ENCODE data around the gene EYA2. TPM values are rescaled to one million over a fixed set of nuclear protein-coding genes. Genes with fewer than 3 reads are reported as not detected.

Gene EYA2
- total RNA-seq, 2 experiments from 2014 or later = not detected

GRCh38 chr20:46895906-46896242 is 1.2 kb downstream of the EYA2 start:
- Mint-ChIP-seq H3K9me3 (no peaks in the 10 kb centered on the region), H3K27me3 (peaks cover 41% of the 10 kb centered on the region), H3K36me3 (ENCODE audit: low read depth) (no peaks in the 10 kb centered on the region), H3K27ac (no peak overlapping the region), H3K4me3 (no peak overlapping the region), H3K4me1 (ENCODE audit: low read depth) (no peaks in the 10 kb centered on the region)
- POLR2A ChIA-PET = no interaction called here
- DNase-seq (no peak), ATAC-seq (no peak)
- CTCF ChIA-PET = no interaction called here
- intact Hi-C loops (cut with micrococcal nuclease) = no loop called here
- no peak for TF ChIP-seq CTCF (IDR thresholded peaks at IDR 0.05)

GRCh38 chr20:46897328-46897880 is 2.8 kb downstream of the EYA2 start:
- Mint-ChIP-seq H3K4me3 (no peak overlapping the region), H3K27me3 (peaks cover 41% of the 10 kb centered on the region), H3K9me3 (no peaks in the 10 kb centered on the region), H3K4me1 (ENCODE audit: low read depth) (no peaks in the 10 kb centered on the region), H3K36me3 (ENCODE audit: low read depth) (no peaks in the 10 kb centered on the region), H3K27ac (no peak overlapping the region)
- no peak for TF ChIP-seq CTCF (IDR thresholded peaks at IDR 0.05)
- ATAC-seq = no peak
- CTCF ChIA-PET = interaction anchor here (0.6 kb wide), 1 partner anchor 236 kb away, joined by 3 read pairs; no protein-coding TSS in a partner anchor
- POLR2A ChIA-PET = no interaction called here
- DNase-seq = no peak
- intact Hi-C loops (cut with micrococcal nuclease) = no loop called here

GRCh38 chr20:46898423-46898822 is 3.8 kb downstream of the EYA2 start:
- no peak for DNase-seq
- no peaks in the 10 kb centered on the region for H3K4me1 Mint-ChIP-seq (ENCODE audit: low read depth)
- H3K4me3 Mint-ChIP-seq = no peak overlapping the region
- ChIA-PET POLR2A (no interaction called here), CTCF (no interaction called here)
- no peak for ATAC-seq
- H3K9me3 Mint-ChIP-seq = no peaks in the 10 kb centered on the region
- intact Hi-C loops (cut with micrococcal nuclease) = no loop called here
- H3K27me3 Mint-ChIP-seq = peaks cover 35% of the 10 kb centered on the region
- H3K36me3 Mint-ChIP-seq (ENCODE audit: low read depth) = no peaks in the 10 kb centered on the region
- no peak overlapping the region for H3K27ac Mint-ChIP-seq
- no peak for TF ChIP-seq CTCF (IDR thresholded peaks at IDR 0.05)

- H3K4me3 Mint-ChIP-seq = no peak overlapping the region
- no peak for ATAC-seq
- DNase-seq = no peak
- no peaks in the 10 kb centered on the region for H3K36me3 Mint-ChIP-seq (ENCODE audit: low read depth)
- TF ChIP-seq CTCF (IDR thresholded peaks at IDR 0.05) = no peak
- POLR2A ChIA-PET = no interaction called here
- no peak overlapping the region for H3K27ac Mint-ChIP-seq
- no peaks in the 10 kb centered on the region for H3K4me1 Mint-ChIP-seq (ENCODE audit: low read depth)
- no peaks in the 10 kb centered on the region for H3K9me3 Mint-ChIP-seq
- CTCF ChIA-PET = no interaction called here
- peaks cover 27% of the 10 kb centered on the region for H3K27me3 Mint-ChIP-seq
- intact Hi-C loops (cut with micrococcal nuclease) = no loop called here
Measured at GRCh38 chr20:46899621-46900020, 5.0 kb downstream of the EYA2 start.

GRCh38 chr20:46900086-46900485 is 5.4 kb downstream of the EYA2 start:
- Mint-ChIP-seq H3K36me3 (ENCODE audit: low read depth) (no peaks in the 10 kb centered on the region), H3K4me3 (no peak overlapping the region), H3K9me3 (no peaks in the 10 kb centered on the region), H3K27me3 (peaks cover 27% of the 10 kb centered on the region), H3K27ac (no peak overlapping the region), H3K4me1 (ENCODE audit: low read depth) (no peaks in the 10 kb centered on the region)
- ATAC-seq (no peak), DNase-seq (no peak)
- POLR2A ChIA-PET = no interaction called here
- intact Hi-C loops (cut with micrococcal nuclease) = no loop called here
- CTCF ChIA-PET = no interaction called here
- no peak for TF ChIP-seq CTCF (IDR thresholded peaks at IDR 0.05)
